ENCODE measurements around the gene KRTAP12-3.

DNA sequence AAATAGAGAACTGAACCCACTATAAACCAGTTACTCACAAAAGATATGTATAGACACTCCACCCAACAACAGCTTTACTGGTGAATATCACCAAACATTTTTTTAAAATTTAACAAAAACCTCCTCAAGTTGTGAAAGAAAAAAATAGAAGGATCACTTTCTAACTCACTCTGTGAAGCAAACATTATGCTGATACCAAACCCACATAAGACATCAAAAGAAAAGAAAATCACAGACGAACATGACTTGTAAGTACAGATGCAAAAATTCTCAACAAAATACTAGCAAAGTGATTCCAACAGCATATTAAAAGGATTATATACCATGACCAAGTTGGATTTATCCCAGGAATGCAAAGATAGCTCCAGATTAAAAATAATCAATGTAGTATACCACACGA, 34.0 kb downstream of the KRTAP12-3 start:
- no peak for TF ChIP-seq CTCF (IDR thresholded peaks at IDR 0.05)
- no peak for TF ChIP-seq POLR2A (IDR thresholded peaks at IDR 0.05)
- TF ChIP-seq POLR2AphosphoS5 (IDR thresholded peaks at IDR 0.05), result no peak

Data from upper lobe of left lung (tissue), 4 donors.